NB4 (cell line): Measurements from ENCODE around the gene OR4L1.

Experiments used
- POLR2A ChIP-seq: IDR thresholded peaks from 2 replicates; pipeline ENCODE4 v1.6.1; 2011; ENCODE audit warnings: mild to moderate bottlenecking; ENCODE audit not compliant: insufficient read length; ENCODE audit errors: extremely low read depth
- TF ChIP-seq, protein P1 (sequence below): IDR thresholded peaks from one replicate; pipeline ENCODE4 v1.5.1; 2012; ENCODE audit warnings: low read depth, low read length
- TF ChIP-seq, protein P2 (sequence below): IDR thresholded peaks from 2 replicates; pipeline ENCODE4 v1.6.1; 2011; ENCODE audit warnings: low read depth, low read length

DNA sequence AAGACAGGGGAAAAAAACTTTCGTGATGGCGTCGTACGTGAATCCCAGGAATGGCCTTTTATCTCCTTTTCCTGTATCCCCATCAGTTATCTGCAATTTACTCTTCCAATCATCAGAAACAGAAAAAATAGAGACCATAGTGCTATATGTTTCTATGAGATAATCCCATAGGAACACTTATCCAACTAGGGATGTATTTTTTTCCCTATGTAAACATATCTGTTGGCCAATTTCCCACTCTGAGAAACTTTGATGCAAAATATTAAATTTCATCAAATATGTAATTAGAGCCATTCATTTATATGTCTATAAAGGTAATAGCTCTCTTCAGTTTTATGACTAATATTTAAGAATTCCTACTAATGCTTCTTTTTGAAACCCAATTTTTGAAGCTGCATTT is 23.9 kb upstream of the OR4L1 start, which contains the start of gene OR4K13:
- TF ChIP-seq, protein P1, sequence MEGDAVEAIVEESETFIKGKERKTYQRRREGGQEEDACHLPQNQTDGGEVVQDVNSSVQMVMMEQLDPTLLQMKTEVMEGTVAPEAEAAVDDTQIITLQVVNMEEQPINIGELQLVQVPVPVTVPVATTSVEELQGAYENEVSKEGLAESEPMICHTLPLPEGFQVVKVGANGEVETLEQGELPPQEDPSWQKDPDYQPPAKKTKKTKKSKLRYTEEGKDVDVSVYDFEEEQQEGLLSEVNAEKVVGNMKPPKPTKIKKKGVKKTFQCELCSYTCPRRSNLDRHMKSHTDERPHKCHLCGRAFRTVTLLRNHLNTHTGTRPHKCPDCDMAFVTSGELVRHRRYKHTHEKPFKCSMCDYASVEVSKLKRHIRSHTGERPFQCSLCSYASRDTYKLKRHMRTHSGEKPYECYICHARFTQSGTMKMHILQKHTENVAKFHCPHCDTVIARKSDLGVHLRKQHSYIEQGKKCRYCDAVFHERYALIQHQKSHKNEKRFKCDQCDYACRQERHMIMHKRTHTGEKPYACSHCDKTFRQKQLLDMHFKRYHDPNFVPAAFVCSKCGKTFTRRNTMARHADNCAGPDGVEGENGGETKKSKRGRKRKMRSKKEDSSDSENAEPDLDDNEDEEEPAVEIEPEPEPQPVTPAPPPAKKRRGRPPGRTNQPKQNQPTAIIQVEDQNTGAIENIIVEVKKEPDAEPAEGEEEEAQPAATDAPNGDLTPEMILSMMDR, result no peak
- TF ChIP-seq, protein P2, sequence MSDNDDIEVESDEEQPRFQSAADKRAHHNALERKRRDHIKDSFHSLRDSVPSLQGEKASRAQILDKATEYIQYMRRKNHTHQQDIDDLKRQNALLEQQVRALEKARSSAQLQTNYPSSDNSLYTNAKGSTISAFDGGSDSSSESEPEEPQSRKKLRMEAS, result no peak
- TF ChIP-seq POLR2A, result no peak
